MM.1S (cell line): ENCODE measurements around the gene MYO1H.

Experiments used
- CTCF ChIP-seq: fragments of 300-600 bp; sonication (generic); IDR thresholded peaks from 2 replicates; pipeline ENCODE4 v1.5.1; 2016; ENCODE audit warnings: antibody characterized with exemption, low read length, mixed read lengths
- EZH2 ChIP-seq: fragments of 300-600 bp; sonication (generic); optimal IDR thresholded peaks from 2 replicates; pipeline ENCODE3; 2017; ENCODE audit warnings: low read depth, mild to moderate bottlenecking, antibody characterized with exemption, low read length, mixed read lengths
- EZH2phosphoT487 ChIP-seq: fragments of 300-600 bp; sonication (generic); IDR thresholded peaks from 2 replicates; pipeline ENCODE4 v1.6.1; 2018; ENCODE audit warnings: antibody characterized with exemption, low read length

GRCh38 chr12:109358154-109358869 lies 10.6 kb downstream of the MYO1H start:
- no peak for TF ChIP-seq CTCF
- TF ChIP-seq EZH2 = no peak
- TF ChIP-seq EZH2phosphoT487 = no peak
